K562 (cell line): ENCODE data around the gene NAP1L1. TPM values are rescaled to one million over a fixed set of nuclear protein-coding genes. Genes with fewer than 3 reads are reported as not detected.

Experiments
- ATAC-seq: fragments of 200-7000 bp; cut with Tn5 transposase; 3 replicates; pipeline ENCODE4 v1.9.1; 2020; ENCODE audit warnings: moderate library complexity
- BruUV-seq: library from RNA; stranded (reverse); fragments of 400-500 nt; replicated peaks from 2 replicates; lab custom pipeline; 2021; lab: Mats Ljungman, UMichigan
- CTCF ChIA-PET: fragments of 300-600 bp; formaldehyde crosslinking; extraction: SDS; loops from one replicate; lab custom pipeline; 2021; ENCODE audit warnings: low intra/inter-chr PET ratio; lab: Yijun Ruan, JAX
- POLR2A ChIA-PET: fragments of 300-600, 350-650 bp; sonication (Branson Sonifier 250); formaldehyde crosslinking; extraction: SDS; loops from one replicate; lab custom pipeline; 2021; ENCODE audit warnings: antibody characterized with exemption, inconsistent platforms; lab: Yijun Ruan, JAX
- DNase-seq, 4 experiments: peaks; one replicate each; pipeline versions ENCODE4 v3.0.0 to v3.0.0-alpha.2; 2011 to 2018; ENCODE audit warnings: low spot score in 3 of 4, mixed read lengths in 3 of 4; ENCODE audit errors: extremely low read depth in 1 of 4
- FAIRE-seq: peaks from 2 replicates; lab custom pipeline; 2011; peaks lifted over from hg19 to GRCh38; lab: Jason Lieb, UNC
- H2AFZ ChIP-seq: 2 replicates; pipeline ENCODE4 v1.6.0; 2011; ENCODE audit warnings: low read depth, low read length, control low read depth, inconsistent platforms
- H3K27ac ChIP-seq: fragments of 200-600 bp; 3 replicates; pipeline ENCODE4 v1.8.0; 2011; ENCODE audit warnings: low read depth, mild to moderate bottlenecking, control low read depth, inconsistent platforms, low read length, moderate library complexity, mixed read lengths; ENCODE audit errors: extremely low read depth
- H3K27me3 ChIP-seq, 2 experiments: fragments of 300-600 bp in 1 of 2; 2 replicates in 1 of 2; 3 replicates in 1 of 2; pipeline versions ENCODE4 v1.6.0 to v1.8.0; 2011; ENCODE audit warnings: inconsistent platforms in 2 of 2, low read length in 2 of 2, mild to moderate bottlenecking in 1 of 2, mixed read lengths in 1 of 2, moderate library complexity in 1 of 2; ENCODE audit not compliant: control insufficient read depth in 2 of 2, insufficient read depth in 2 of 2
- H3K36me3 ChIP-seq: fragments of 300-600 bp; 3 replicates; pipeline ENCODE4 v1.8.0; 2011; ENCODE audit warnings: mild to moderate bottlenecking, low read length, inconsistent platforms; ENCODE audit not compliant: control insufficient read depth, insufficient read depth
- H3K4me1 ChIP-seq, 2 experiments: fragments of 200-600 bp in 1 of 2; replicated peaks in 1 of 2; 2 replicates in 1 of 2; 3 replicates in 1 of 2; pipeline versions ENCODE4 v1.5.1 to v1.8.0; 2011; ENCODE audit warnings: inconsistent platforms in 2 of 2, low read length in 2 of 2, mild to moderate bottlenecking in 1 of 2, mixed read lengths in 1 of 2, moderate library complexity in 1 of 2; ENCODE audit not compliant: control insufficient read depth in 2 of 2, insufficient read depth in 2 of 2
- H3K4me2 ChIP-seq: 2 replicates; pipeline ENCODE4 v1.6.1; 2011; ENCODE audit warnings: low read length, control low read depth, inconsistent platforms, mixed read lengths; ENCODE audit not compliant: insufficient read depth
- H3K4me3 ChIP-seq: fragments of 200-600 bp; sonication (generic), shearing (Covaris generic); 2 replicates; pipeline ENCODE4 v1.5.1; 2016; ENCODE audit warnings: control low read depth, inconsistent platforms
- H3K79me2 ChIP-seq: fragments of 200-600 bp; 3 replicates; pipeline ENCODE4 v1.8.0; 2011; ENCODE audit warnings: low read length, inconsistent platforms; ENCODE audit not compliant: control insufficient read depth, insufficient read depth
- H3K9ac ChIP-seq, 2 experiments: 2 replicates each; pipeline versions ENCODE4 v1.6.0 to v1.6.1; 2011; ENCODE audit warnings: low read depth in 2 of 2, low read length in 2 of 2, control low read depth in 1 of 2, inconsistent platforms in 1 of 2, mild to moderate bottlenecking in 1 of 2, mixed read lengths in 1 of 2; ENCODE audit not compliant: insufficient read depth in 1 of 2
- H3K9me1 ChIP-seq: one replicate; pipeline ENCODE4 v1.6.0; 2011; ENCODE audit warnings: inconsistent platforms, mild to moderate bottlenecking, low read length, moderate library complexity; ENCODE audit not compliant: control insufficient read depth, insufficient read depth
- H3K9me3 ChIP-seq: replicated peaks from 2 replicates; pipeline ENCODE4 v1.5.1; 2011; ENCODE audit warnings: low read depth, low read length, inconsistent platforms; ENCODE audit not compliant: control insufficient read depth, insufficient read depth
- H4K20me1 ChIP-seq: replicated peaks from 2 replicates; pipeline ENCODE4 v1.6.1; 2011; ENCODE audit warnings: low read length, inconsistent platforms, mixed read lengths; ENCODE audit not compliant: control insufficient read depth, insufficient read depth
- CEBPG ChIP-seq, 3 experiments: fragments of 200-800 bp in 1 of 3; sonication (Bioruptor generic) in 1 of 3; sonication (generic) in 1 of 3; formaldehyde crosslinking in 1 of 3; IDR thresholded peaks in 2 of 3; conservative IDR thresholded peaks in 1 of 3; 2 replicates each; pipeline versions ENCODE4 v1.6.1 to v1.8.0; 2016 to 2022; ENCODE audit warnings: missing compliant biosample characterization in 2 of 3, missing genetic modification characterization in 2 of 3, mild to moderate bottlenecking in 1 of 3, missing genetic modification reagents in 1 of 3
- GMEB1 ChIP-seq: fragments of 250-450 bp; sonication (Bioruptor Pico); IDR thresholded peaks from 2 replicates; pipeline ENCODE4 v1.4.0; 2020; ENCODE audit warnings: mild to moderate bottlenecking
- HDAC1 ChIP-seq, 2 experiments: fragments of 450-650 bp; IDR thresholded peaks; 2 replicates each; pipeline ENCODE4 v1.6.1; 2016 to 2017; ENCODE audit warnings: inconsistent platforms in 1 of 2, mild to moderate bottlenecking in 1 of 2, moderate library complexity in 1 of 2
- KLF1 ChIP-seq: fragments of 450-650 bp; IDR thresholded peaks from 2 replicates; pipeline ENCODE4 v1.6.1; 2016; ENCODE audit warnings: missing genetic modification characterization, missing compliant biosample characterization
- NR2C1 ChIP-seq, 2 experiments: fragments of 450-650 bp; IDR thresholded peaks; 2 replicates each; pipeline ENCODE4 v1.6.1; 2017; ENCODE audit warnings: mild to moderate bottlenecking in 2 of 2, antibody characterized with exemption in 1 of 2, inconsistent platforms in 1 of 2, missing compliant biosample characterization in 1 of 2, missing genetic modification characterization in 1 of 2
- SMAD2 ChIP-seq: fragments of 150-350 bp; IDR thresholded peaks from 2 replicates; pipeline ENCODE4 v1.6.1; 2014; ENCODE audit warnings: low read depth, mild to moderate bottlenecking, low read length
- TEAD4 ChIP-seq, 2 experiments: sonication (generic) in 1 of 2; formaldehyde crosslinking in 1 of 2; IDR thresholded peaks; 2 replicates each; pipeline versions ENCODE4 v1.6.1 to v1.8.0; 2012 to 2022; ENCODE audit warnings: borderline replicate concordance in 1 of 2, inconsistent platforms in 1 of 2, low read length in 1 of 2, mild to moderate bottlenecking in 1 of 2, missing genetic modification reagents in 1 of 2
- TFAM ChIP-seq: fragments of 250-450 bp; sonication (Bioruptor Pico); conservative IDR thresholded peaks from 2 replicates; pipeline ENCODE4 v1.5.0; 2021; ENCODE audit warnings: mild to moderate bottlenecking, moderate library complexity
- U2AF1 ChIP-seq: fragments of 200-400 bp; formaldehyde crosslinking; optimal IDR thresholded peaks from 2 replicates; pipeline ENCODE3; 2017; ENCODE audit warnings: mild to moderate bottlenecking, low read depth, low read length, moderate library complexity
- VEZF1 ChIP-seq: fragments of 200-800 bp; sonication (Bioruptor generic); IDR thresholded peaks from 2 replicates; pipeline ENCODE4 v1.6.1; 2017; ENCODE audit warnings: missing genetic modification characterization, missing compliant biosample characterization
- XRCC3 ChIP-seq: fragments of 450-650 bp; IDR thresholded peaks from 2 replicates; pipeline ENCODE4 v1.6.1; 2017; ENCODE audit warnings: mild to moderate bottlenecking, moderate library complexity
- ZBTB1 ChIP-seq: sonication (generic); formaldehyde crosslinking; IDR thresholded peaks from 2 replicates; pipeline ENCODE4 v1.8.1; 2023; ENCODE audit warnings: missing genetic modification reagents, low read depth, mild to moderate bottlenecking, borderline replicate concordance
- ZBTB2 ChIP-seq: fragments of 450-650 bp; IDR thresholded peaks from 2 replicates; pipeline ENCODE4 v1.6.1; 2016; ENCODE audit warnings: antibody characterized with exemption
- ZNF311 ChIP-seq: fragments of 250-450 bp; sonication (Bioruptor Pico); IDR thresholded peaks from 2 replicates; pipeline ENCODE4 v1.4.0; 2020; ENCODE audit warnings: mild to moderate bottlenecking, moderate library complexity
- WGBS: fragments of 100-300 bp; shearing (Covaris generic); methylation state at CpG from one replicate; pipeline ENCODE4 v1.1.6; 2016; ENCODE audit warnings: low coverage, mixed read lengths; ENCODE audit not compliant: insufficient coverage; ENCODE audit errors: missing lambda C conversion rate; 5-methylcytosine and 5-hydroxymethylcytosine counted together
- in situ Hi-C: fragments of 300-500 bp; cut with MboI; formaldehyde crosslinking; loops from 4 replicates; pipeline ENCODE4 v1.15.0; 2018; ENCODE audit warnings: inconsistent platforms, mixed read lengths
- intact Hi-C: fragments of 100-400 bp; cut with micrococcal nuclease; formaldehyde crosslinking; loops from 2 replicates; pipeline ENCODE4 v1.14.2; 2022
- polyA plus RNA-seq, 8 experiments: library from polyadenylated mRNA; depleted of rRNA in 4 of 8; stranded (reverse) in 5 of 8; unstranded in 3 of 8; fragments of >200 nt; fragmentation: Nextera tagmentation in 2 of 8; fragmentation: Illumina TruSeq in 1 of 8; extraction: Ambion mirVana in 2 of 8; extraction: Trizol in 1 of 8; gene quantifications; 2 replicates each; pipeline versions ENCODE4 v1.2.1 to v1.2.3, GENCODE V29; 2011 to 2014; ENCODE audit warnings: inconsistent platforms in 1 of 8, missing spikeins in 1 of 8
- total RNA-seq, 7 experiments: library from RNA; depleted of rRNA in 6 of 7; stranded (reverse); fragments of >200 nt in 6 of 7; fragmentation: Illumina TruSeq in 2 of 7; extraction: Trizol in 2 of 7; gene quantifications; 2 replicates each; pipeline versions ENCODE4 v1.2.1 to v1.2.3, GENCODE V29; 2011 to 2021; ENCODE audit warnings: low replicate concordance in 1 of 7

NAP1L1 gene
- total and polyA plus RNA-seq, 9 of the 15 experiments (the other 6 are each of a cell fraction or from before 2014, with no cell fraction given) = 287 to 747 (median 450) TPM

- in situ Hi-C loops = loop anchor here (5.0 to 25.0 kb wide), 2 partner anchors 520 to 695 kb away; partner anchors contain the start of genes CAPS2, GLIPR1L1 and KRR1
- H3K27ac ChIP-seq = peak overlapping the region; percentile 76
- TF ChIP-seq VEZF1 (CRISPR knock-in tag) = no peak
- TF ChIP-seq TEAD4 (IDR thresholded peaks at IDR 0.05; ENCODE audit: low read length) = no peak
- TF ChIP-seq TEAD4 (CRISPR knock-in tag; IDR thresholded peaks at IDR 0.05; ENCODE audit: borderline replicate concordance) = no peak
- TF ChIP-seq ZNF311 (CRISPR knock-in tag) = no peak
- no peak for TF ChIP-seq CEBPG (CRISPR knock-in tag; IDR thresholded peaks at IDR 0.05)
- no peak for TF ChIP-seq CEBPG (tag; conservative IDR thresholded peaks at IDR 0.05 in 1 of 2, IDR thresholded peaks at IDR 0.05 in 1 of 2)
- 0 out of 2 replicates have a peak, but pooled peaks have one; percentile 35 for TF ChIP-seq GMEB1 (CRISPR knock-in tag)
- TF ChIP-seq SMAD2 = no peak
- no peak for TF ChIP-seq TFAM (CRISPR knock-in tag)
- TF ChIP-seq XRCC3 = no peak
- no peak for TF ChIP-seq KLF1 (tag)
- TF ChIP-seq ZBTB1 (CRISPR knock-in tag) = no peak
- no peak for TF ChIP-seq NR2C1 (IDR thresholded peaks at IDR 0.05)
- no peak for TF ChIP-seq NR2C1 (tag; IDR thresholded peaks at IDR 0.05)
- TF ChIP-seq ZBTB2 = 0 out of 2 replicates have a peak, but pooled peaks have one; percentile 44
- TF ChIP-seq U2AF1 = no peak
- TF ChIP-seq HDAC1 (IDR thresholded peaks at IDR 0.05) = no peak; a peak in 1 of 4 replicates
Observed at GRCh38 chr12:76032043-76032981, 52.2 kb downstream of the NAP1L1 start.

More at GRCh38 chr12:76032043-76032981, 52.2 kb downstream of the NAP1L1 start:
- peaks cover 31 to 37% of the 10 kb centered on the region in 2 experiments; a peak in 4 of 5 replicates for H3K4me1 ChIP-seq
- DNase-seq (peak; percentile 70 to 75 (median 74)), FAIRE-seq (peak; percentile 82), ATAC-seq (peak; percentile 62)
- ChIA-PET CTCF (interaction anchor here (0.6 to 1.7 kb wide), 2 partner anchors 485 to 505 kb away, joined by 3 to 6 read pairs; no protein-coding TSS in a partner anchor), POLR2A (interaction anchor here (0.5 to 1.6 kb wide), 12 partner anchors 8 to 535 kb away, joined by 3 to 7 read pairs (median 3); no protein-coding TSS in a partner anchor)
- H3K9me3 ChIP-seq = no peaks in the 10 kb centered on the region
- H3K9ac ChIP-seq = peak overlapping the region; percentile 82 to 93
- no peaks in the 10 kb centered on the region for H4K20me1 ChIP-seq
- BruUV-seq = TSS peak; percentile 73
- intact Hi-C loops = loop anchor here (2.0 to 10.0 kb wide), 9 partner anchors 80 to 545 kb away; no protein-coding TSS in a partner anchor
- H3K9me1 ChIP-seq = no peaks in the 10 kb centered on the region
- peak overlapping the region; percentile 86 for H3K4me2 ChIP-seq
- H3K79me2 ChIP-seq = no peaks in the 10 kb centered on the region
- peaks cover 0 to 8% of the 10 kb centered on the region in 2 experiments; a peak in 1 of 5 replicates for H3K27me3 ChIP-seq
- H2AFZ ChIP-seq = peak overlapping the region; percentile 90
- peak overlapping the region; percentile 54 for H3K4me3 ChIP-seq
- 13% methylated on average over 50 of the region's 58 CpGs for WGBS
- no peaks in the 10 kb centered on the region for H3K36me3 ChIP-seq
